IMR-90 (cell line): ENCODE measurements around the gene AKAP7. TPM values are rescaled to one million over a fixed set of nuclear protein-coding genes. Genes with fewer than 3 reads are reported as not detected.

ENCODE experiments used
- ATAC-seq: fragments of 200-7000 bp; cut with Tn5 transposase; 2 replicates; pipeline ENCODE4 v1.9.1; 2020; ENCODE audit warnings: low read depth, mild to moderate bottlenecking, moderate library complexity
- BruUV-seq: library from RNA; stranded (reverse); fragments of 400-500 nt; replicated peaks from 2 replicates; lab custom pipeline; 2021; lab: Mats Ljungman, UMichigan
- CTCF ChIA-PET: fragments of 300-600 bp; formaldehyde crosslinking; extraction: SDS; loops from one replicate; lab custom pipeline; 2021; ENCODE audit warnings: antibody characterized with exemption; lab: Yijun Ruan, JAX
- POLR2A ChIA-PET: fragments of 300-600 bp; sonication (Branson Sonifier 250); formaldehyde crosslinking; loops from one replicate; lab custom pipeline; 2022; ENCODE audit warnings: antibody characterized with exemption; ENCODE audit not compliant: unreplicated experiment; lab: Charles Lee
- DNase-seq: peaks from one replicate; pipeline ENCODE4 v3.0.0; 2013
- H2AFZ ChIP-seq: replicated peaks from 2 replicates; pipeline ENCODE3; 2013; ENCODE audit warnings: low read length, mild to moderate bottlenecking; ENCODE audit not compliant: poor library complexity
- H2AK5ac ChIP-seq: 2 replicates; pipeline ENCODE4 v1.6.1; 2013; ENCODE audit warnings: low read depth, low read length, inconsistent platforms
- H2AK9ac ChIP-seq: replicated peaks from 2 replicates; pipeline ENCODE3; 2013; ENCODE audit warnings: mild to moderate bottlenecking, low read depth, low read length, moderate library complexity; ENCODE audit not compliant: poor library complexity
- H2BK120ac ChIP-seq: 2 replicates; pipeline ENCODE4 v1.6.1; 2013; ENCODE audit warnings: low read depth, low read length, inconsistent platforms
- H2BK15ac ChIP-seq: 3 replicates; pipeline ENCODE4 v1.6.1; 2013; ENCODE audit warnings: low read depth, low read length, inconsistent platforms
- H2BK20ac ChIP-seq: 2 replicates; pipeline ENCODE4 v1.6.1; 2013; ENCODE audit warnings: low read depth, mild to moderate bottlenecking, inconsistent platforms, low read length, moderate library complexity
- H2BK5ac ChIP-seq: 2 replicates; pipeline ENCODE4 v1.6.1; 2013; ENCODE audit warnings: mild to moderate bottlenecking, low read depth, low read length, inconsistent platforms; ENCODE audit not compliant: poor library complexity, severe bottlenecking
- H3K14ac ChIP-seq: replicated peaks from 2 replicates; pipeline ENCODE4 v1.6.1; 2013; ENCODE audit warnings: low read depth, low read length, inconsistent platforms
- H3K18ac ChIP-seq: 2 replicates; pipeline ENCODE4 v1.6.1; 2013; ENCODE audit warnings: low read depth, low read length, control low read depth
- H3K23ac ChIP-seq: 2 replicates; pipeline ENCODE4 v1.6.1; 2013; ENCODE audit warnings: low read depth, low read length, inconsistent platforms
- H3K27ac ChIP-seq: 2 replicates; pipeline ENCODE4 v1.5.1; 2013; ENCODE audit warnings: mild to moderate bottlenecking, control low read depth, low read length; ENCODE audit not compliant: insufficient read depth
- H3K27me3 ChIP-seq: 2 replicates; pipeline ENCODE4 v1.6.1; 2013; ENCODE audit warnings: low read length; ENCODE audit not compliant: control insufficient read depth, insufficient read depth
- H3K36me3 ChIP-seq: 2 replicates; pipeline ENCODE4 v1.6.1; 2013; ENCODE audit warnings: low read length, mixed read lengths; ENCODE audit not compliant: control insufficient read depth, insufficient read depth
- H3K4ac ChIP-seq: 2 replicates; pipeline ENCODE4 v1.6.1; 2013; ENCODE audit warnings: low read depth, low read length, inconsistent platforms
- H3K4me1 ChIP-seq: 2 replicates; pipeline ENCODE4 v1.6.1; 2013; ENCODE audit warnings: low read length, mixed read lengths; ENCODE audit not compliant: control insufficient read depth, insufficient read depth
- H3K4me2 ChIP-seq: 2 replicates; pipeline ENCODE4 v1.6.1; 2013; ENCODE audit warnings: low read depth, mild to moderate bottlenecking, control low read depth, low read length, moderate library complexity
- H3K4me3 ChIP-seq: 2 replicates; pipeline ENCODE4 v1.5.1; 2013; ENCODE audit warnings: low read depth, mild to moderate bottlenecking, control low read depth, low read length, moderate library complexity; ENCODE audit not compliant: insufficient read depth
- H3K56ac ChIP-seq: 2 replicates; pipeline ENCODE4 v1.6.1; 2013; ENCODE audit warnings: low read length, inconsistent platforms; ENCODE audit not compliant: insufficient read depth; ENCODE audit errors: extremely low read depth
- H3K79me1 ChIP-seq, 2 experiments: 2 replicates each; pipeline ENCODE4 v1.6.1; 2013; ENCODE audit warnings: low read length in 2 of 2, inconsistent platforms in 1 of 2, low read depth in 1 of 2
- H3K9ac ChIP-seq: 2 replicates; pipeline ENCODE4 v1.6.1; 2013; ENCODE audit warnings: low read depth, low read length, control low read depth
- H3K9me1 ChIP-seq: 2 replicates; pipeline ENCODE4 v1.6.1; 2013; ENCODE audit warnings: low read length, inconsistent platforms; ENCODE audit not compliant: insufficient read depth
- H3K9me3 ChIP-seq: 2 replicates; pipeline ENCODE4 v1.6.1; 2013; ENCODE audit warnings: low read length; ENCODE audit not compliant: control insufficient read depth, insufficient read depth
- H4K20me1 ChIP-seq: 2 replicates; pipeline ENCODE4 v1.6.1; 2013; ENCODE audit warnings: low read length, inconsistent platforms; ENCODE audit not compliant: insufficient read depth
- H4K5ac ChIP-seq: 2 replicates; pipeline ENCODE4 v1.6.1; 2013; ENCODE audit warnings: mild to moderate bottlenecking, low read depth, low read length, control low read depth
- H4K8ac ChIP-seq, 2 experiments: 2 replicates each; pipeline ENCODE4 v1.6.1; 2013; ENCODE audit warnings: low read depth in 2 of 2, low read length in 2 of 2, control low read depth in 1 of 2, inconsistent platforms in 1 of 2
- H4K91ac ChIP-seq: 2 replicates; pipeline ENCODE4 v1.6.1; 2013; ENCODE audit warnings: low read depth, low read length, inconsistent platforms; ENCODE audit not compliant: insufficient read depth
- BHLHE40 ChIP-seq: fragments of 150-350 bp; IDR thresholded peaks from 2 replicates; pipeline ENCODE4 v1.6.1; 2016; ENCODE audit warnings: mild to moderate bottlenecking, low read depth, low read length
- CTCF ChIP-seq: conservative IDR thresholded peaks from 2 replicates; pipeline ENCODE4 v1.5.1; 2012; ENCODE audit warnings: mild to moderate bottlenecking, low read depth, low read length, improper control_type of control experiment
- ELK1 ChIP-seq: fragments of 150-350 bp; IDR thresholded peaks from 2 replicates; pipeline ENCODE4 v1.6.1; 2016; ENCODE audit warnings: low read depth, mild to moderate bottlenecking, low read length, moderate library complexity, borderline replicate concordance
- MAFK ChIP-seq: IDR thresholded peaks from 2 replicates; pipeline ENCODE4 v1.6.1; 2012; ENCODE audit warnings: low read depth, low read length, improper control_type of control experiment
- MXI1 ChIP-seq: IDR thresholded peaks from 2 replicates; pipeline ENCODE4 v1.6.1; 2012; ENCODE audit warnings: low read depth, mild to moderate bottlenecking, low read length, moderate library complexity, borderline replicate concordance
- RAD21 ChIP-seq: IDR thresholded peaks from 2 replicates; pipeline ENCODE4 v1.6.1; 2012; ENCODE audit warnings: low read length, improper control_type of control experiment
- SMC3 ChIP-seq: fragments of 150-350 bp; IDR thresholded peaks from 2 replicates; pipeline ENCODE4 v1.6.1; 2016; ENCODE audit warnings: low read depth, mild to moderate bottlenecking, antibody characterized with exemption, low read length, moderate library complexity
- USF2 ChIP-seq: fragments of 150-350 bp; IDR thresholded peaks from 2 replicates; pipeline ENCODE4 v1.6.1; 2017; ENCODE audit warnings: mild to moderate bottlenecking, antibody characterized with exemption, low read length, low read depth
- WGBS, 2 experiments: methylation state at CpG; one replicate each; pipeline versions ENCODE4 v1.1.5 to v1.1.7; 2013; ENCODE audit warnings: missing lambda C conversion rate in 2 of 2; ENCODE audit not compliant: insufficient read length in 1 of 2; ENCODE audit errors: extremely low coverage in 2 of 2; 5-methylcytosine and 5-hydroxymethylcytosine counted together
- dilution Hi-C: fragments of 300-500 bp; cut with HindIII; formaldehyde crosslinking; loops from one replicate; pipeline ENCODE4 v1.14.3; 2018; ENCODE audit warnings: low sequenced_read_pairs; ENCODE audit not compliant: unreplicated experiment
- in situ Hi-C: fragments of 300-500 bp; cut with MboI; formaldehyde crosslinking; loops from 3 replicates; pipeline ENCODE4 v1.14.3; 2019; ENCODE audit warnings: low sequenced_read_pairs, inconsistent platforms, mixed read lengths
- intact Hi-C: fragments of 100-400 bp; cut with micrococcal nuclease; formaldehyde crosslinking; loops from 2 replicates; pipeline ENCODE4 v1.10.0; 2022
- polyA plus RNA-seq, 3 experiments: library from polyadenylated mRNA; depleted of rRNA; stranded (reverse); fragments of >200 nt; gene quantifications; 2 replicates each; pipeline ENCODE4 v1.2.3, GENCODE V29; 2012; ENCODE audit warnings: low replicate concordance in 1 of 3
- total RNA-seq: library from RNA; depleted of rRNA; stranded (reverse); fragments of >200 nt; gene quantifications from 2 replicates; pipeline ENCODE4 v1.2.3, GENCODE V29; 2012

Gene AKAP7
- total and polyA plus RNA-seq, 2 of the 4 experiments (the other 2 are of a cell fraction), result 0.54 to 1.1 TPM

- Histone ChIP-seq H2BK15ac (no peak overlapping the region), H2BK5ac (no peak overlapping the region), H3K9me3 (no peaks in the 10 kb centered on the region), H3K27me3 (no peaks in the 10 kb centered on the region), H2AK9ac (no peak overlapping the region), H3K4ac (no peak overlapping the region), H4K91ac (no peak overlapping the region), H2BK20ac (0 out of 2 replicates have a peak overlapping the region, but pooled peaks have one; percentile 1), H3K27ac (no peak overlapping the region), H4K20me1 (no peaks in the 10 kb centered on the region), H4K8ac (peak overlapping the region in 1 of 2 experiments; percentile 64; a peak in 2 of 4 replicates), H2AFZ (peak overlapping the region; percentile 83), H4K5ac (no peak overlapping the region), H3K36me3 (no peaks in the 10 kb centered on the region; the same call in 1 of the 2 replicates), H3K9ac (no peak overlapping the region), H3K18ac (no peak overlapping the region), H3K4me3 (no peak overlapping the region), H3K14ac (no peak overlapping the region), H3K79me1 (no peaks in the 10 kb centered on the region), H2AK5ac (no peak overlapping the region), H3K4me2 (peak overlapping the region; percentile 43), H3K56ac (no peak overlapping the region), H2BK120ac (no peak overlapping the region), H3K9me1 (no peaks in the 10 kb centered on the region), H3K23ac (no peak overlapping the region), H3K4me1 (peaks cover 2% of the 10 kb centered on the region; the same call in 1 of the 2 replicates)
- ChIA-PET CTCF (interaction anchor here (0.7 to 1.6 kb wide), 8 partner anchors 9 to 351 kb away, joined by 3 to 9 read pairs (median 4); no protein-coding TSS in a partner anchor), POLR2A (no interaction called here)
- in situ Hi-C loops (loop anchor here (10.0 kb wide), 1 partner anchor 362 kb away; no protein-coding TSS in a partner anchor), dilution Hi-C loops (no loop called here), intact Hi-C loops (loop anchor here (1.0 kb wide), 1 partner anchor 351 kb away; no protein-coding TSS in a partner anchor)
- DNase-seq, result peak; percentile 56
- TF ChIP-seq RAD21 (peak; percentile 48), BHLHE40 (no peak), ELK1 (no peak), USF2 (no peak), SMC3 (peak; percentile 54), MXI1 (no peak), MAFK (no peak), CTCF (peak; percentile 65)
- peak; percentile 85 for ATAC-seq
- BruUV-seq, result no TSS peak
- no CpG with 5 or more reads among the region's 5 CpGs for WGBS, 2 experiments
Measured at GRCh38 chr6:131182991-131183425, 47.7 kb downstream of the AKAP7 start.
